ENCODE results near the gene UHMK1. TPM values are rescaled to one million over a fixed set of nuclear protein-coding genes. Genes with fewer than 3 reads are reported as not detected.
A peak's percentile ranks its signal among the peaks of the same experiment; 100 is the strongest.

Gene UHMK1
- total RNA-seq, 6 experiments from 2014 or later: 97.6 to 121 (median 105) TPM

- H3K27me3 Mint-ChIP-seq (ENCODE audit: insufficient read depth): no peaks in the 10 kb centered on the region; the same call in 1 of the 2 replicates
- DNase-seq: no peak
- H3K27ac Mint-ChIP-seq: no peak overlapping the region
- no peaks in the 10 kb centered on the region for H3K9me3 Mint-ChIP-seq
- no peak for TF ChIP-seq CTCF (IDR thresholded peaks at IDR 0.05)
- no peak overlapping the region for H3K4me3 Mint-ChIP-seq
- no peaks in the 10 kb centered on the region for H3K36me3 Mint-ChIP-seq (ENCODE audit: low read depth)
- peaks cover 27% of the 10 kb centered on the region for H3K4me1 Mint-ChIP-seq (ENCODE audit: low read depth)
Observed at GRCh38 chr1:162550925-162551324, 53.3 kb downstream of the UHMK1 start.

- Mint-ChIP-seq H3K27ac (no peak overlapping the region), H3K9me3 (no peaks in the 10 kb centered on the region), H3K36me3 (ENCODE audit: low read depth) (no peaks in the 10 kb centered on the region), H3K27me3 (ENCODE audit: insufficient read depth) (no peaks in the 10 kb centered on the region; the same call in 1 of the 2 replicates), H3K4me3 (no peak overlapping the region), H3K4me1 (ENCODE audit: low read depth) (peaks cover 27% of the 10 kb centered on the region)
- DNase-seq: no peak
- TF ChIP-seq CTCF (IDR thresholded peaks at IDR 0.05): no peak
Observed at GRCh38 chr1:162551969-162552683, 54.5 kb downstream of the UHMK1 start.

GRCh38 chr1:162552684-162553252, 55.1 kb downstream of the UHMK1 start:
- TF ChIP-seq CTCF (IDR thresholded peaks at IDR 0.05): no peak
- Mint-ChIP-seq H3K27ac (no peak overlapping the region), H3K36me3 (ENCODE audit: low read depth) (no peaks in the 10 kb centered on the region), H3K4me1 (ENCODE audit: low read depth) (peaks cover 27% of the 10 kb centered on the region), H3K27me3 (ENCODE audit: insufficient read depth) (no peaks in the 10 kb centered on the region; the same call in 1 of the 2 replicates), H3K4me3 (no peak overlapping the region), H3K9me3 (no peaks in the 10 kb centered on the region)
- DNase-seq: no peak

GRCh38 chr1:162554258-162554657, 56.6 kb downstream of the UHMK1 start:
- no peak for TF ChIP-seq CTCF (IDR thresholded peaks at IDR 0.05)
- Mint-ChIP-seq H3K27me3 (ENCODE audit: insufficient read depth) (no peaks in the 10 kb centered on the region; the same call in 1 of the 2 replicates), H3K4me3 (no peak overlapping the region), H3K36me3 (ENCODE audit: low read depth) (no peaks in the 10 kb centered on the region), H3K27ac (peak overlapping the region; percentile 4; the same call in 1 of the 2 replicates), H3K9me3 (no peaks in the 10 kb centered on the region), H3K4me1 (ENCODE audit: low read depth) (peaks cover 12% of the 10 kb centered on the region)
- DNase-seq: peak; percentile 16

- Mint-ChIP-seq H3K27me3 (ENCODE audit: insufficient read depth) (peaks cover 4% of the 10 kb centered on the region; the same call in 1 of the 2 replicates), H3K27ac (no peak overlapping the region), H3K4me1 (ENCODE audit: low read depth) (peaks cover 21% of the 10 kb centered on the region), H3K36me3 (ENCODE audit: low read depth) (peaks cover 3% of the 10 kb centered on the region; the same call in 1 of the 2 replicates), H3K9me3 (no peaks in the 10 kb centered on the region), H3K4me3 (no peak overlapping the region)
- no peak for TF ChIP-seq CTCF (IDR thresholded peaks at IDR 0.05)
- DNase-seq: no peak
Observed at GRCh38 chr1:162557536-162557935, 59.9 kb downstream of the UHMK1 start.

Data from HFFc6 (cell line).